Epithelial cell of proximal tubule (primary cell): ENCODE data around the gene MOB1A. TPM values are rescaled to one million over a fixed set of nuclear protein-coding genes. Genes with fewer than 3 reads are reported as not detected.

Experiments used
- DNase-seq: peaks from one replicate; pipeline ENCODE4 v3.0.0-alpha.2; 2011; ENCODE audit warnings: low read depth
- H3K4me3 ChIP-seq: 2 replicates; pipeline ENCODE4 v1.5.1; 2011; ENCODE audit warnings: low read depth, mild to moderate bottlenecking, low read length
- CTCF ChIP-seq: conservative IDR thresholded peaks from 2 replicates; pipeline ENCODE4 v1.5.1; 2012; ENCODE audit warnings: low read depth, mild to moderate bottlenecking, low read length
- total RNA-seq: library from RNA; depleted of rRNA; stranded (reverse); fragments of >200 nt; gene quantifications from 2 replicates; pipeline ENCODE4 v1.2.3, GENCODE V29; 2015

Gene MOB1A
- 70.4 and 87.2 TPM in 2 replicates for total RNA-seq

- H3K4me3 ChIP-seq = peak within 1 kb of the TSS; percentile 99
- TF ChIP-seq CTCF = no peak
- peak; percentile 80 for DNase-seq
Observed at GRCh38 chr2:74178211-74179062, at the start of gene MOB1A. Gene MOB1A, minus strand, starts transcription at chr2:74178879. Its CDS starts 205 bp downstream, at chr2:74178674.

- no peak for DNase-seq
- no peak for TF ChIP-seq CTCF
- H3K4me3 ChIP-seq = no peak overlapping the region
Observed at GRCh38 chr2:74227646-74228045, 49.0 kb upstream of the MOB1A start.

GRCh38 chr2:74226648-74227213 lies 48.1 kb upstream of the MOB1A start:
- H3K4me3 ChIP-seq = no peak overlapping the region
- no peak for DNase-seq
- no peak for TF ChIP-seq CTCF

- TF ChIP-seq CTCF = no peak
- H3K4me3 ChIP-seq = no peak overlapping the region
- DNase-seq = no peak
Observed at GRCh38 chr2:74225698-74226459, 47.2 kb upstream of the MOB1A start.

- no peak for TF ChIP-seq CTCF
- no peak for DNase-seq
- no peak overlapping the region for H3K4me3 ChIP-seq
Observed at GRCh38 chr2:74223941-74224770, 45.5 kb upstream of the MOB1A start.

GRCh38 chr2:74222300-74222650 lies 43.6 kb upstream of the MOB1A start:
- H3K4me3 ChIP-seq = no peak overlapping the region
- no peak for DNase-seq
- no peak for TF ChIP-seq CTCF
